ENCODE data around the gene DNALI1. TPM values are rescaled to one million over a fixed set of nuclear protein-coding genes. Genes with fewer than 3 reads are reported as not detected.

The DNALI1 gene
- total and polyA plus RNA-seq, 10 of the 15 experiments (the other 5 are each of a cell fraction or from before 2014, with no cell fraction given) = 0.03 to 0.13 (median 0.05) TPM; not detected in 7

- peaks cover 7 to 36% of the 10 kb centered on the region in 2 experiments for H3K36me3 ChIP-seq (ENCODE audit: control insufficient read depth in 2 of 2, insufficient read depth in 2 of 2, low read length in 1 of 2)
- DNase-seq (ENCODE audit: low read depth, low spot score) (no peak), FAIRE-seq (no peak), ATAC-seq (no peak)
- H3K79me2 ChIP-seq (ENCODE audit: control insufficient read depth, insufficient read depth, low read length) = no peaks in the 10 kb centered on the region
- TF ChIP-seq RAD21 (IDR thresholded peaks at IDR 0.05; ENCODE audit: insufficient read depth, low read depth, low read length) (no peak), CHD1 (IDR thresholded peaks at IDR 0.05; ENCODE audit: low read depth, low read length) (no peak), EP300 (IDR thresholded peaks at IDR 0.05; ENCODE audit: borderline replicate concordance in 1 of 2, control insufficient read depth in 1 of 2, low read depth in 2 of 2, low read length in 2 of 2) (no peak), SMAD1 (IDR thresholded peaks at IDR 0.05; ENCODE audit: low read depth, partially characterized antibody) (no peak), ELK1 (IDR thresholded peaks at IDR 0.05; ENCODE audit: low read depth, low read length) (no peak), GABPA (IDR thresholded peaks at IDR 0.05; ENCODE audit: low read depth) (no peak), NR2C2 (IDR thresholded peaks at IDR 0.05; ENCODE audit: borderline replicate concordance, control insufficient read depth, insufficient read length, low read depth) (no peak), CBX3 (IDR thresholded peaks at IDR 0.05; ENCODE audit: borderline replicate concordance, low read depth) (no peak), ZNF274 (IDR thresholded peaks at IDR 0.05; ENCODE audit: insufficient read depth, insufficient read length) (no peak), EZH2 (IDR thresholded peaks at IDR 0.05; ENCODE audit: borderline replicate concordance, control insufficient read depth, low read depth, low read length) (no peak)
- no peak overlapping the region for H3K4me2 ChIP-seq (ENCODE audit: control insufficient read depth, insufficient read depth)
- H2AFZ ChIP-seq (ENCODE audit: control insufficient read depth, low read depth, low read length) = no peak overlapping the region
- ChIA-PET CTCF (no interaction called here), POLR2A (interaction anchor here (0.6 to 1.1 kb wide), 2 partner anchors 10 to 44 kb away, joined by 3 read pairs; no protein-coding TSS in a partner anchor), SMC1A (ENCODE audit: uncharacterized antibody, unreplicated experiment) (no interaction called here), RAD21 (ENCODE audit: unreplicated experiment) (no interaction called here)
- no peak overlapping the region for H3K4me3 ChIP-seq
- H4K20me1 ChIP-seq (ENCODE audit: control insufficient read depth, insufficient read depth) = no peaks in the 10 kb centered on the region
- H3K9ac ChIP-seq (ENCODE audit: control insufficient read depth, insufficient read depth, low read length) = no peak overlapping the region
- WGBS (ENCODE audit: insufficient coverage, insufficient replicate concordance, low lambda C conversion rate, missing lambda C conversion rate) = 99% methylated on average over 30 of the region's 30 CpGs
- H3K4me1 ChIP-seq (ENCODE audit: control insufficient read depth, insufficient read depth, low read length) = no peaks in the 10 kb centered on the region
- intact Hi-C loops (cut with micrococcal nuclease; ENCODE audit: unreplicated experiment) (no loop called here), in situ Hi-C loops (cut with MboI) (no loop called here)
- H3K9me3 ChIP-seq (replicated peaks; ENCODE audit: control insufficient read depth, insufficient read depth, low read length) = no peaks in the 10 kb centered on the region
- no peak overlapping the region for H3K27ac ChIP-seq (ENCODE audit: control insufficient read depth, insufficient read depth)
- BruUV-seq (replicated peaks) = no TSS peak
- H3K27me3 ChIP-seq (replicated peaks in 1 of 2; ENCODE audit: control insufficient read depth in 2 of 2, insufficient read depth in 2 of 2, low read length in 1 of 2) = no peaks in the 10 kb centered on the region
Observed at GRCh38 chr1:37540036-37540785, 16.5 kb upstream of the DNALI1 start.
